GM10266 (cell line): ENCODE measurements around the gene RTP1.
"Not testable (repeated sequence)": the region's sequence is repeated elsewhere in the genome, so short reads cannot be mapped to it uniquely, and the experiment has no call there.

Source experiments
- DNase-seq: peaks from one replicate; pipeline ENCODE4 v3.0.0; 2012; ENCODE audit errors: extremely low spot score
- TF ChIP-seq, protein P1 (sequence below): IDR thresholded peaks from 2 replicates; pipeline ENCODE4 v1.5.1; 2012; ENCODE audit warnings: mild to moderate bottlenecking, low read depth; ENCODE audit not compliant: control insufficient read depth, insufficient read depth; ENCODE audit errors: missing control alignments

The RTP1 gene

GRCh38 chr3:187167777-187168176 is 29.5 kb upstream of the RTP1 start:
- TF ChIP-seq, protein P1, sequence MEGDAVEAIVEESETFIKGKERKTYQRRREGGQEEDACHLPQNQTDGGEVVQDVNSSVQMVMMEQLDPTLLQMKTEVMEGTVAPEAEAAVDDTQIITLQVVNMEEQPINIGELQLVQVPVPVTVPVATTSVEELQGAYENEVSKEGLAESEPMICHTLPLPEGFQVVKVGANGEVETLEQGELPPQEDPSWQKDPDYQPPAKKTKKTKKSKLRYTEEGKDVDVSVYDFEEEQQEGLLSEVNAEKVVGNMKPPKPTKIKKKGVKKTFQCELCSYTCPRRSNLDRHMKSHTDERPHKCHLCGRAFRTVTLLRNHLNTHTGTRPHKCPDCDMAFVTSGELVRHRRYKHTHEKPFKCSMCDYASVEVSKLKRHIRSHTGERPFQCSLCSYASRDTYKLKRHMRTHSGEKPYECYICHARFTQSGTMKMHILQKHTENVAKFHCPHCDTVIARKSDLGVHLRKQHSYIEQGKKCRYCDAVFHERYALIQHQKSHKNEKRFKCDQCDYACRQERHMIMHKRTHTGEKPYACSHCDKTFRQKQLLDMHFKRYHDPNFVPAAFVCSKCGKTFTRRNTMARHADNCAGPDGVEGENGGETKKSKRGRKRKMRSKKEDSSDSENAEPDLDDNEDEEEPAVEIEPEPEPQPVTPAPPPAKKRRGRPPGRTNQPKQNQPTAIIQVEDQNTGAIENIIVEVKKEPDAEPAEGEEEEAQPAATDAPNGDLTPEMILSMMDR = no peak
- no peak for DNase-seq

DNA sequence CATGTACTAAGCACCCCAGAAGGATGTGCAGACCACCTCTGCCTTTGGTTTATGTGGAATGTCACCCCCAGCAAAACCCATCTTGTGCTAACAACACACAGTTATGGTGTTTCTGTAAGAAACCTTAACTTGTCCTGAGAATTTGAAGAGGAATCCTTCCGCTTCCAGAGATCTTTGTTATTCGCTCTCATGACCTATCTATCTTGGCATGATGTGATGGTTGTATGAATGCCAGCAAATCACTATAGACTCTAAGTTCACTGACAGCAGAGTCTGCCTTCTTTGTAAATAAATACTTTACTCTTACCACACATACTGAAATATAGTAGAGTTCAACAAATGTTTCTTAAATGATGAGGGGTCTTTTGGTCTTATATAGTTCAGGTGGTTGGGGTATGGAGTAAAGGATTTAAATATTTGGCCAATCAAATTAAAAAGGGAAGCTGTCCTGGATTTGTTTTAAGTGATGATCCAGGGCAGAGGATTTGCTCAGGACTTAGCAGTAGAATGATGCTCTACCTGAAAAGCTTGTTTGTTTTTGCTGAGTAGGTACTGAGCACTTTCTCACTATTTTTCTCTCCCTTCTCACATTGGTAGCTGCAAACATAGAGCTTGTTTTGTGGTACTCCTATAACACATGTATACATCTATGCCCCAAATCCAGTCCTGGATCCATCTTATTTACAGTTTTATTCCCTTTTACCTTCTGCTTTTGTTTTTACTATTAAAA is 27.9 kb upstream of the RTP1 start:
- TF ChIP-seq, protein P1 = no peak
- DNase-seq = no peak

- not testable (repeated sequence) for DNase-seq
Observed at GRCh38 chr3:187170911-187171310, 26.4 kb upstream of the RTP1 start.

- DNase-seq = no peak
- TF ChIP-seq, protein P1 = no peak
Observed at GRCh38 chr3:187172929-187173328, 24.4 kb upstream of the RTP1 start.

DNA sequence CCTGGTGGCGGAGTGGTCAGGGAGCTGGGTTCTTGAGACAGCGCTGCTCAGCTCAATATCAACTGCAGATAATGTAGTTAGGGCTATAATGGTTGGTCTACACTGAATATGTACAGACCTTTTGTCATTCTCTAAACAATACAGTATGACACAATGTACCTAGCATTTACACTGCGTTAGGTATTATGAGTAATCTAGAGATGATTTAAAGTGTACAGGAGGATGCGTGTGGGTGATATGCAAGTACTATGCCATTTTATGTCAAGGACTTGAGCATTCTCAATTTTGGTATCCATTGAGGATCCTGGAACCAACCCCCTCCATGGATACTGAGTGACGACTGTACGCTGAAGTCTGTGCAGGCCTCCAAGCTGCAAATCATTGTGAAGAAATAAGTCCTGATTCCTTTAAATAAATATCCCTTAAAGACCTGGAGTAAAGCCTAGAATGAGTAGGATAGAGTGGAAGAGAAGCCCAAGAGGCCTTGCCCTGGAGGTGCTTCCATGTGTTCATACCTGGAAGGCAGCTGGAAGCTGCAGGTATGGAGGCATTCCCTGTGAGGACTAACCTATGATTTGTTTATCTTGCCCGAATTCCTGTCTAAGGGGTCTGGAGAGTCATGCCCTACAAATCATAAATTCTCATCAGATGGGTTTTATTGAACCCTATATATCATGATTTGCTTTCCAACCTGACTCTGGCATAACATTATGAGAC is 15.7 kb upstream of the RTP1 start:
- TF ChIP-seq, protein P1 = no peak
- no peak for DNase-seq

- DNase-seq = no peak
- TF ChIP-seq, protein P1 = no peak
Observed at GRCh38 chr3:187183210-187183862, 13.9 kb upstream of the RTP1 start.

DNA sequence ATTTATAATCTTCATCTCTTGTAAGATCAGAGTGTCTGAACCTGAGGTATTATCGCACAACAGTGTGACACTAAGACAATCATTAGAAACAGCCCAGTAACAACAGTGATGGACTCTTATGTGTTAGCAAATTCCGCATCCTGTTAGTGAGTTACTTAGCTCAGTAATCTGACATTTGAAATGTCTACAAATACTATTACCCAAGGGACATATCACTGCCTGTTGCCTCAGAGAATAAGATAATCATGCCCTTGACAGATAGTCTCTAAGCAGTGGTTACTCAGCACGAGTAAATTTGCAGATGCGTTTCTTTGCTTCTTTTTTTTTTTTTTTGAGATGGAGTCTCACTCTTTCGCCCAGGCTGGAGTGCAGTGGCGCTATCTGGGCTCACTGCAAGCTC is 13.4 kb upstream of the RTP1 start:
- TF ChIP-seq, protein P1 = no peak
- DNase-seq = no peak
